ENCODE data around the gene ZNF761.
A peak's percentile ranks its signal among the peaks of the same experiment; 100 is the strongest.
"Not testable (repeated sequence)": the region's sequence is repeated elsewhere in the genome, so short reads cannot be mapped to it uniquely, and the experiment has no call there.

The ZNF761 gene

DNA sequence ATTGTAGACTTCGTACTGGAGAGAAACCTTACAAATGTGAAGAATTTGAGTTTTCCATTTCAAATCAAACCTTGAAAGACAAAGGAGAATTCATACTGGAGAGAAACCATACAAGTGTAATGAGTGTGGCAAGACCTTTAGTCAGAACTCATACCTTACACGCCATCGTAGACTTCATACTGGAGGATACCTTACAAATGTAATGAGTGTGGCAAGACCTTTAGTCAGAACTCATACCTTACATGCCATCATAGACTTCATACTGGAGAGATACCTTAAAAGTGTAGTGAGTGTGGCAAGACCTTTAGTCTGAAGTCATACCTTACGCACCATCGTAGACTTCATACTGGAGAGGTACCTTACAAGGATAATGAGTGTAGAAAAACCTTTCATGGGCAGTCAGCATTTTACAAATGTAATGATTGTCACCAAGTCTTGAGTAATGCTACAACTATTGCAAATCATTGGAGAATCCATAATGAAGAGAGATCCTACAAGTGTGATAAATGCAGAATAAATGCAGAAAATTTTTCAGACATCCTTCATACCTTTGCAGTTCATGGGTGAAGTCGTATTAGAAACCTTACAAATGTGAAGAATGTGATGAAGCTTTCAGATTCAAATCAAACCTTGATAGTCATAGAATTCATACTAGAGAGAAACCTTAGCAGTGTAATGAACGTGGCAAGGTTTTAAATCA, 22.1 kb upstream of the ZNF761 start:
- Histone ChIP-seq H3K27ac (ENCODE audit: low read length) (no peak overlapping the region), H3K9me3 (ENCODE audit: control insufficient read depth in 1 of 2, low read length in 2 of 2) (peaks cover 28 to 33% of the 10 kb centered on the region in 2 donors), H3K36me3 (ENCODE audit: control insufficient read depth in 1 of 2, insufficient read depth in 2 of 2, low read length in 2 of 2) (peaks cover 11 to 45% of the 10 kb centered on the region in 2 donors), H3K4me1 (ENCODE audit: control insufficient read depth in 1 of 2, insufficient read depth in 2 of 2, low read length in 2 of 2) (no peaks in the 10 kb centered on the region), H3K4me3 (ENCODE audit: low read depth in 1 of 2, low read length in 2 of 2) (peak overlapping the region in 1 of 2 donors; percentile 13), H3K27me3 (ENCODE audit: low read depth, low read length) (no peaks in the 10 kb centered on the region)

DNA sequence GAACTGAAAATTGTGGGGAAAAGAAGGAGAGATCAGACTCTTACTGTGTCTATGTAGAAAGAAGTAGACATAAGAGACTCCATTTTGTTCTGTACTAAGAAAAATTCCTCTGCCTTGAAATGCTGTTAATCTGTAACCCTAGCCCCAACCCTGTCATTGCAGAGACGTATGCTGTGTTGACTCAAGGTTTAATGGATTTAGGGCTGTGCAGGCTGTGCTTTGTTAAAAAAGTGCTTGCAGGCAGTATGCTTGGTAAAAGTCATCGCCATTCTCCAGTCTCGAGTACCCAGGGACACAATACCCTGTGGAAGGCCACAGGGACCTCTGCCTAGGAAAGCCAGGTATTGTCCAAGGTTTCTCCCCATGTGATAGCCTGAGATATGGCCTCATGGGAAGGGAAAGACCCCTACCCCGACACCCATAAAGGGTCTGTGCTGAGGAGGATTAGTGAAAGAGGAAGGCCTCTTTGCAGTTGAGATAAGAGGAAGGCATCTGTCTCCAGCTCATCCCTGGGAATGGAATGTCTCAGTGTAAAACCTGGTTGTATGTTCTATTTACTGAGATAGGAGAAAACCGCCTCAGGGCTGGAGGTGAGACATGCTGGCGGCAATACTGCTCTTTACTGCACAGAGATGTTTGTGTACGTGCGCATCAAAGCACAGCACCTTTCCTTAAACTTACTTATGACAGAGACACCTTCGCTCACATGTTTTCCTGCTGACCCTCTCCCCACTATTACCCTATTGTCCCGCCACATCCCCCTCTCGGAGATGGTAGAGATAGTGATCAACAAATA, 11.1 kb upstream of the ZNF761 start:
- not testable (repeated sequence) for H3K27ac ChIP-seq (ENCODE audit: low read length); H3K4me3 ChIP-seq (ENCODE audit: low read depth in 1 of 2, low read length in 2 of 2); H3K36me3 ChIP-seq (ENCODE audit: control insufficient read depth in 1 of 2, insufficient read depth in 2 of 2, low read length in 2 of 2); H3K9me3 ChIP-seq (ENCODE audit: control insufficient read depth in 1 of 2, low read length in 2 of 2); H3K4me1 ChIP-seq (ENCODE audit: control insufficient read depth in 1 of 2, insufficient read depth in 2 of 2, low read length in 2 of 2); H3K27me3 ChIP-seq (ENCODE audit: low read depth, low read length)

DNA sequence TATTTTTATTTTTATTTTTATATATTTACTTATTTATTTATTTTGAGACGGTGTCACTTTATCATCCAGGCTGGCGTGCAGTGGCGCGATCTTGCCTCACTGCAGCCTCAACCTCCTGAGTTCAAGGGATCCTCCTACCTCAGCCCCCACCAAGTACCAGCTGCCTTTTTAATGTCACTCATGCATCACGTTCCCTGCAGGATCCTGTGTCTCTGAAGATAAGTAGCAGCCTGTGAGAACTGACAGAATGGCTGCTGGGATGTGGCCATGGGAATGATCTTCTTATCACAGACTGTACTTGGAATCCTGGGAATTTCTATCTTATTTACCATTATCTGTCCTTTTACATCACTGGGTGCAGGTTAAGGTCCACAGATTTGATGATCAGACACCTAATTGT, 9.2 kb upstream of the ZNF761 start:
- Histone ChIP-seq H3K27me3 (ENCODE audit: low read depth, low read length) (no peaks in the 10 kb centered on the region), H3K36me3 (ENCODE audit: control insufficient read depth in 1 of 2, insufficient read depth in 2 of 2, low read length in 2 of 2) (no peaks in the 10 kb centered on the region), H3K9me3 (ENCODE audit: control insufficient read depth in 1 of 2, low read length in 2 of 2) (no peaks in the 10 kb centered on the region), H3K4me3 (ENCODE audit: low read depth in 1 of 2, low read length in 2 of 2) (no peak overlapping the region), H3K27ac (ENCODE audit: low read length) (no peak overlapping the region), H3K4me1 (ENCODE audit: control insufficient read depth in 1 of 2, insufficient read depth in 2 of 2, low read length in 2 of 2) (no peaks in the 10 kb centered on the region)

DNA sequence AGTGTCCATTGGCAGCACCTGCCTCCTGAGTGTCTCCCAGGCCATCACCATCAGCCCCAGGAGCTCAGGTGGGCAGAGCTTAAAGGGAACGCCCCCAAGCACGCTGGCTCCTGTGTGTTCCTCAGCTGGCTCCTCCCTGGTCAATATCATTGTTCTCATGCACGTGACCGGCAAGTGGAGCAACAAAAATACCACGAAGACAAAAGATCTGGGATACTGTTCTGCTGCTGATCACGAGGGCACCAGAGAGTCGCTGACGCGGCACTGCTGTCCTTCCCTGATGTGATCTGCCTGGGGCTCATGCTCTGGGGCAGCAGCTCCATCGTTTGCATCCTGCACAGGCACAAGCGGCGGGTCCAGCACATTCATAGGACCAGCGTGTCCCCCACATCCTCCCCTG, 8.7 kb upstream of the ZNF761 start:
- not testable (repeated sequence) for H3K27ac ChIP-seq (ENCODE audit: low read length); H3K27me3 ChIP-seq (ENCODE audit: low read depth, low read length); H3K4me3 ChIP-seq (ENCODE audit: low read depth in 1 of 2, low read length in 2 of 2); H3K36me3 ChIP-seq (ENCODE audit: control insufficient read depth in 1 of 2, insufficient read depth in 2 of 2, low read length in 2 of 2); H3K9me3 ChIP-seq (ENCODE audit: control insufficient read depth in 1 of 2, low read length in 2 of 2); H3K4me1 ChIP-seq (ENCODE audit: control insufficient read depth in 1 of 2, insufficient read depth in 2 of 2, low read length in 2 of 2)

DNA sequence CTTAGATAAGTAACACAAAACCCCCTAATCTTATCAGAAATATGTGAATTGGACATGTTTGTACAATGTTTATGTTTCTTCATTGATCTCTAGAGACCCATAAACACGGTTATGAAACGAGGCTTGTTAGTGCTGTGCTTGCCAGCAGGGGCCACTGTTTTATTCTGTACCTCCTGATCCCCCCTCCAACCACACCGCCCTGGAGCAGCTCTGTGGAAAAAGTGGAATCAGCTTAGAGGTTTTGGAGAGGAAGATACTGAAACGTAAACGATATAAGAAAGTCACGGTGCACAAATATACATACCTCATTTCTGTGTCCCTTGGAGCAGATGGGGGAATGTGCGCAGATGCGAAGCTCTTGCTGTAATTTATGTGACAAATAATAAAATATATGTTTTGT, 8.1 kb upstream of the ZNF761 start:
- not testable (repeated sequence) for H3K4me3 ChIP-seq (ENCODE audit: low read depth in 1 of 2, low read length in 2 of 2); H3K36me3 ChIP-seq (ENCODE audit: control insufficient read depth in 1 of 2, insufficient read depth in 2 of 2, low read length in 2 of 2); H3K27me3 ChIP-seq (ENCODE audit: low read depth, low read length); H3K27ac ChIP-seq (ENCODE audit: low read length); H3K4me1 ChIP-seq (ENCODE audit: control insufficient read depth in 1 of 2, insufficient read depth in 2 of 2, low read length in 2 of 2); H3K9me3 ChIP-seq (ENCODE audit: control insufficient read depth in 1 of 2, low read length in 2 of 2)

DNA sequence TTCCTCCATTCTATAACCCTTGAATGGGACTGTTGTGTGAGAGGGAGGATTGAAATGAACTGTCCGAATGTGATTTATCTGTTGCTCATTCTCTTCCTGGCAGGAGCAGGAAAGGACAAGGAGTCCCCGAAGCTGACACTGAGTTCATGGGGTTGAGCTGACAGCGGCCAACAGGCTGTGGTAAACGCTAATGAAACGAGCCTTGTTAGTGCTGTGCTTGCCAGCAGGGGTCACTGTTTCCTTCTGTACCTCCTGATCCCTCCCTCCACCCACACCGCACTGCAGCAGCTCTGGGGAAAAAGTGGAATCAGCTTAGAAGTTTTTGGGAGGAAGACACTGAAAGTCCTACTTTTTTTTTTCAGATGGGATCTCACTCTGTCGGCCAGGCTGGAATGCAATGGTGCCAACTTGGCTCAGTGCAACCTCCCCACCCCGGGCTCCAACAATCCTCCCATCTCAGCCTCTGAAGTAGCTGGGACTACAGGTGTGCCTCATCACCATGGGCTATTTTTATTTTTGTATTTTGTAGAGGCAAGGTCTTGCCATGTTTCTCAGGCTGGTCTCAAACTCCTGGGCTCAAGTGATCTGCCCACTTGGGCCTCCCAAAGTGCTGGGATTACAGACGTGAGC, 6.7 kb upstream of the ZNF761 start:
- H3K4me1 ChIP-seq (ENCODE audit: control insufficient read depth in 1 of 2, insufficient read depth in 2 of 2, low read length in 2 of 2): no peaks in the 10 kb centered on the region
- no peaks in the 10 kb centered on the region for H3K27me3 ChIP-seq (ENCODE audit: low read depth, low read length)
- no peak overlapping the region for H3K27ac ChIP-seq (ENCODE audit: low read length)
- no peaks in the 10 kb centered on the region for H3K36me3 ChIP-seq (ENCODE audit: control insufficient read depth in 1 of 2, insufficient read depth in 2 of 2, low read length in 2 of 2)
- H3K9me3 ChIP-seq (ENCODE audit: control insufficient read depth in 1 of 2, low read length in 2 of 2): no peaks in the 10 kb centered on the region
- no peak overlapping the region for H3K4me3 ChIP-seq (ENCODE audit: low read depth in 1 of 2, low read length in 2 of 2)

DNA sequence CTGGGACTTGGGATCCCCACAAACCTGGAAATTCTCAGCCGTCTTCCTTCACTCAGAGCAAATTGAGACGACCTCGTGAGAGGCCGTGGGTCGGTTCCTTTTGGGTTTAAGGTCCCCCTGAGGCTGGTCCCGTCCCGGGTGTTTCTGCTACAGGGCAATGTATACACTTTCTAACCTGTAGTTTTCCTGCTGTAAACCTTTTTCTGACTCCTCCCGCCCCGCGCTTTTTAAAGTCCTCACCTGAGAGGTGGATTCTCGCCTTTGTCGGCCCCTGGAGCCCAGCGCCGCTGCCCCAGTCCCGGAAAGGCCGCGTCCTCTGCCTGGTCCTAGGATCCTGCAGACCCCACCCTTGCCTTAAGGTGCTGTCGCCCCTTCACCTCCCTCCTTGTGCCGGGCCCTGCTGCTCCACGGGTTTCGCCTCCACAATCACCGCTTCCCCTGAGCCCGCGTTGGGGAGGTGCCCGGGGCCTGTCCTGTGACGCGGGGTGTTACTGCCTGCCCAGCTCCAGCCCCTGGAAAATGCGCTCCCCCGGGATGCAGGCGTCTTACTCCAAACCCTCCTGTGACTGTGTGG, 391 bp downstream of the ZNF761 start:
- Histone ChIP-seq H3K9me3 (ENCODE audit: control insufficient read depth in 1 of 2, low read length in 2 of 2) (no peaks in the 10 kb centered on the region), H3K27me3 (ENCODE audit: low read depth, low read length) (no peaks in the 10 kb centered on the region), H3K27ac (ENCODE audit: low read length) (peak overlapping the region; percentile 83), H3K4me1 (ENCODE audit: control insufficient read depth in 1 of 2, insufficient read depth in 2 of 2, low read length in 2 of 2) (peaks cover 0 to 16% of the 10 kb centered on the region in 2 donors), H3K36me3 (ENCODE audit: control insufficient read depth in 1 of 2, insufficient read depth in 2 of 2, low read length in 2 of 2) (peaks cover 0 to 14% of the 10 kb centered on the region in 2 donors), H3K4me3 (ENCODE audit: low read depth in 1 of 2, low read length in 2 of 2) (peak overlapping the region; percentile 78 to 87)

DNA sequence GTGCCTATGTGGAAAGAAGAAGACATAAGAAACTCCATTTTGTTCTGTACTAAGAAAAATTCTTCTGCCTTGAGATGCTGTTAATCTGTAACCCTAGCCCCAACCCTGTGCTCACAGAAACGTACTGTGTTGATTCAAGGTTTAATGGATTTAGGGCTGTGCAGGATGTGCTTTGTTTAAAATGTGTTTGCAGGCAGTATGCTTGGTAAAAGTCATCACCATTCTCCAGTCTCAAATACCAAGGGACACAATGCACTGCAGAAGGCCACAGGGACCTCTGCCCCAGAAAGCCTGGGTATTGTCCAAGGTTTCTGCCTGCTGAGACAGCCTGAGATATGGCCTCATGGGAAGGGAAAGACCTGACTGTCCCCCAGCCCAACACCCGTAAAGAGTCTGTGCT, 12.0 kb downstream of the ZNF761 start:
- H3K27ac ChIP-seq (ENCODE audit: low read length); H3K27me3 ChIP-seq (ENCODE audit: low read depth, low read length); H3K4me1 ChIP-seq (ENCODE audit: control insufficient read depth in 1 of 2, insufficient read depth in 2 of 2, low read length in 2 of 2): not testable (repeated sequence)
- Histone ChIP-seq H3K9me3 (ENCODE audit: control insufficient read depth in 1 of 2, low read length in 2 of 2) (peaks cover 0 to 10% of the 10 kb centered on the region in 2 donors), H3K4me3 (ENCODE audit: low read depth in 1 of 2, low read length in 2 of 2) (peak overlapping the region in 1 of 2 donors; percentile 7), H3K36me3 (ENCODE audit: control insufficient read depth in 1 of 2, insufficient read depth in 2 of 2, low read length in 2 of 2) (peaks cover under 1 to 64% of the 10 kb centered on the region in 2 donors)

DNA sequence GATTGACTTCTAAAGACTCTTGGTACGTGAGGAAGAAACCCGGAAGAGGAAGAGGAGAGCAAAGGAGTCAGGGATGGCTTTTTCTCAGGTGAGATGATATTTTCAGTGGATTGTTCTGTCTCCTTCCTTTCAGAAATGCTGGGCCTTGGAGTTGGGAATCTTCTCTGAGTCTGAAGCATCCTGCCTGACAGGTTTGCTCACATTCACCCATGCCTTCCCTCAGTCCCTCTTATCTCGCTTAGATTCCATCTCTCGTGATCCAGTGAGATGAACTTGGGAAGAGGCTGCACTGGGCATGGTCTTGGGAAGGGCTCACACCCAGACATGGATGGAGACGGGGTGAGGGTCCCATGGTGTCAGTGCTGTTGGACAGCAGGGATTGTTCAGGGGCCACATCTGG, 15.4 kb downstream of the ZNF761 start:
- H3K4me1 ChIP-seq (ENCODE audit: control insufficient read depth in 1 of 2, insufficient read depth in 2 of 2, low read length in 2 of 2); H3K27me3 ChIP-seq (ENCODE audit: low read depth, low read length); H3K4me3 ChIP-seq (ENCODE audit: low read depth in 1 of 2, low read length in 2 of 2); H3K27ac ChIP-seq (ENCODE audit: low read length): not testable (repeated sequence)
- H3K36me3 ChIP-seq (ENCODE audit: control insufficient read depth in 1 of 2, insufficient read depth in 2 of 2, low read length in 2 of 2): peaks cover 0 to 74% of the 10 kb centered on the region in 2 donors
- peaks cover 0 to 10% of the 10 kb centered on the region in 2 donors for H3K9me3 ChIP-seq (ENCODE audit: control insufficient read depth in 1 of 2, low read length in 2 of 2)

DNA sequence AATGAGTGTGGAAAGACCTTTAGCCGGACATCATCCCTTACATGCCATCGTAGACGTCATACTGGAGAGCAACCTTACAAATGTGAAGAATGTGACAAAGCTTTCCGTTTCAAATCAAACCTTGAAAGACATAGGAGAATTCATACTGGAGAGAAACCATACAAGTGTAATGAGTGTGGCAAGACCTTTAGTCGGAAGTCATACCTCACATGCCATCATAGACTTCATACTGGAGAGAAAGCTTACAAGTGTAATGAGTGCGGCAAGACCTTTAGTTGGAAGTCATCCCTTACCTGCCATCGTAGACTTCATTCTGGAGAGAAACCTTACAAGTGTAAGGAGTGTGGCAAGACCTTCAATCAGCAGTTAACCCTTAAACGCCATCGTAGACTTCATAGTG, 24.0 kb downstream of the ZNF761 start:
- H3K27ac ChIP-seq (ENCODE audit: low read length): no peak overlapping the region
- H3K4me1 ChIP-seq (ENCODE audit: control insufficient read depth in 1 of 2, insufficient read depth in 2 of 2, low read length in 2 of 2): no peaks in the 10 kb centered on the region
- peaks cover 7 to 54% of the 10 kb centered on the region in 2 donors for H3K36me3 ChIP-seq (ENCODE audit: control insufficient read depth in 1 of 2, insufficient read depth in 2 of 2, low read length in 2 of 2)
- no peaks in the 10 kb centered on the region for H3K27me3 ChIP-seq (ENCODE audit: low read depth, low read length)
- H3K4me3 ChIP-seq (ENCODE audit: low read depth in 1 of 2, low read length in 2 of 2): peak overlapping the region in 1 of 2 donors; percentile 22
- H3K9me3 ChIP-seq (ENCODE audit: control insufficient read depth in 1 of 2, low read length in 2 of 2): peaks cover 26 to 32% of the 10 kb centered on the region in 2 donors

DNA sequence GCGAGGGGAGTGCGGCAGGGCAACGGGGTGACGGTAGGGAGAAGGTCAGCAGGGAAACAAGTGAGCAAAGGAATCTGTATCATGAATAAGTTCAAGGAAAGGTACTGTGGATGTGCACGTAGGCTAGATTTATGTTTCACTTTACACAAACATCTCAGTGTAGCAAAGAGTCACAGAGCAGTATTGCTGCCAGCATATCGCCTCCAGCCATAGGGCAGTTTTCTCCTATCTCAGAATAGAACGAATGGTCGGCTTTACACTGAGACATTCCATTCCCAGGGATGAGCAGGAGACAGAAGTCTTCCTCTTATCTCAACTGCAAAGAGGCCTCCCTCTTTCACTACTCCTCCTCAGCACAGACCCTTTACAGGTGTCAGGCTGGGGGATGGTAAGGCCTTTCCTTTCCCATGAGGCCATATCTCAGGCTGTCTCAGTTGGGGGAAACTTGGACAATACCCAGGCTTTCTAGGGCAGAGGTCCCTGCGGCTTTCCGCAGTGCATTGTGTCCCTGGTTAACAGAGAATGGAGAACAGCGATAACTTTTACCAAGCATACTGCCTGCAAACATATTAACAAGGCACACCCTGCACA, 28.4 kb downstream of the ZNF761 start:
- H3K36me3 ChIP-seq (ENCODE audit: control insufficient read depth in 1 of 2, insufficient read depth in 2 of 2, low read length in 2 of 2): peaks cover 3 to 11% of the 10 kb centered on the region in 2 donors
- H3K9me3 ChIP-seq (ENCODE audit: control insufficient read depth in 1 of 2, low read length in 2 of 2): peaks cover 19 to 32% of the 10 kb centered on the region in 2 donors
- H3K4me1 ChIP-seq (ENCODE audit: control insufficient read depth in 1 of 2, insufficient read depth in 2 of 2, low read length in 2 of 2); H3K4me3 ChIP-seq (ENCODE audit: low read depth in 1 of 2, low read length in 2 of 2); H3K27me3 ChIP-seq (ENCODE audit: low read depth, low read length); H3K27ac ChIP-seq (ENCODE audit: low read length): not testable (repeated sequence)
